ENCODE data around the gene TMOD3.
A peak's percentile ranks its signal among the peaks of the same experiment; 100 is the strongest.

TMOD3 gene

GRCh38 chr15:51793521-51794305 is 35.7 kb upstream of the TMOD3 start:
- H3K27me3 Mint-ChIP-seq (ENCODE audit: low read depth), result no peaks in the 10 kb centered on the region
- no peak overlapping the region for H3K4me3 Mint-ChIP-seq
- no peak for TF ChIP-seq CTCF (IDR thresholded peaks at IDR 0.05; ENCODE audit: unreplicated experiment in 3 of 3)

GRCh38 chr15:51796847-51797401 is 32.5 kb upstream of the TMOD3 start:
- no peak for TF ChIP-seq CTCF (IDR thresholded peaks at IDR 0.05; ENCODE audit: unreplicated experiment in 3 of 3)
- Mint-ChIP-seq H3K36me3 (ENCODE audit: low read depth) (no peaks in the 10 kb centered on the region), H3K27ac (no peak overlapping the region), H3K4me3 (no peak overlapping the region), H3K9me3 (peaks cover 3% of the 10 kb centered on the region), H3K27me3 (ENCODE audit: low read depth) (no peaks in the 10 kb centered on the region), H3K4me1 (no peaks in the 10 kb centered on the region)

More at GRCh38 chr15:51793521-51794305, 35.7 kb upstream of the TMOD3 start:
- peaks cover 8% of the 10 kb centered on the region for H3K9me3 Mint-ChIP-seq
- H3K27ac Mint-ChIP-seq, result peak overlapping the region in 2 of 3 experiments; percentile 39 to 44
- H3K36me3 Mint-ChIP-seq (ENCODE audit: low read depth), result no peaks in the 10 kb centered on the region
- no peaks in the 10 kb centered on the region for H3K4me1 Mint-ChIP-seq

GRCh38 chr15:51798281-51798680 is 31.2 kb upstream of the TMOD3 start:
- H3K27me3 Mint-ChIP-seq (ENCODE audit: low read depth), result no peaks in the 10 kb centered on the region
- no peak for TF ChIP-seq CTCF (IDR thresholded peaks at IDR 0.05; ENCODE audit: unreplicated experiment in 3 of 3)
- no peaks in the 10 kb centered on the region for H3K36me3 Mint-ChIP-seq (ENCODE audit: low read depth)
- H3K4me3 Mint-ChIP-seq, result no peak overlapping the region
- H3K9me3 Mint-ChIP-seq, result no peaks in the 10 kb centered on the region
- H3K4me1 Mint-ChIP-seq, result no peaks in the 10 kb centered on the region
- H3K27ac Mint-ChIP-seq, result peak overlapping the region in 2 of 3 experiments; percentile 12 to 32

- no peak for TF ChIP-seq CTCF (IDR thresholded peaks at IDR 0.05; ENCODE audit: unreplicated experiment in 3 of 3)
- Mint-ChIP-seq H3K27ac (peak overlapping the region; percentile 50 to 81 (median 65)), H3K36me3 (ENCODE audit: low read depth) (no peaks in the 10 kb centered on the region), H3K27me3 (ENCODE audit: low read depth) (no peaks in the 10 kb centered on the region), H3K9me3 (no peaks in the 10 kb centered on the region), H3K4me1 (no peaks in the 10 kb centered on the region), H3K4me3 (no peak overlapping the region)
Observed at GRCh38 chr15:51799282-51800252, 29.9 kb upstream of the TMOD3 start.

GRCh38 chr15:51801391-51801835 is 28.0 kb upstream of the TMOD3 start:
- Mint-ChIP-seq H3K36me3 (ENCODE audit: low read depth) (peaks cover 2% of the 10 kb centered on the region), H3K4me3 (no peak overlapping the region), H3K9me3 (no peaks in the 10 kb centered on the region)

More at GRCh38 chr15:51801391-51801835, 28.0 kb upstream of the TMOD3 start:
- Mint-ChIP-seq H3K4me1 (no peaks in the 10 kb centered on the region), H3K27ac (peak overlapping the region in 1 of 3 experiments; percentile 21), H3K27me3 (ENCODE audit: low read depth) (no peaks in the 10 kb centered on the region)
- TF ChIP-seq CTCF (IDR thresholded peaks at IDR 0.05; ENCODE audit: unreplicated experiment in 3 of 3), result peak; percentile 6 to 45 (median 35)

Measured in nephron (organoid).